ENCODE measurements around the gene CKAP5.
"Not testable (repeated sequence)": the region's sequence is repeated elsewhere in the genome, so short reads cannot be mapped to it uniquely, and the experiment has no call there.

Gene CKAP5

GRCh38 chr11:46827995-46828394 is 18.1 kb downstream of the CKAP5 start:
- TF ChIP-seq CTCF (IDR thresholded peaks at IDR 0.05; ENCODE audit: low read depth, low read length): no peak; the same call in none of the 2 replicates
- no peak for DNase-seq (ENCODE audit: extremely low read depth, low read depth)

GRCh38 chr11:46826310-46827044 is 19.6 kb downstream of the CKAP5 start:
- peak; percentile 37 for DNase-seq (ENCODE audit: extremely low read depth, low read depth)
- peak; percentile 6; the same call in 1 of the 2 replicates for TF ChIP-seq CTCF (IDR thresholded peaks at IDR 0.05; ENCODE audit: low read depth, low read length)

- DNase-seq (ENCODE audit: extremely low read depth, low read depth): no peak
- TF ChIP-seq CTCF (IDR thresholded peaks at IDR 0.05; ENCODE audit: low read depth, low read length): peak; percentile 15
Observed at GRCh38 chr11:46808799-46809431, 37.2 kb downstream of the CKAP5 start.

- no peak for TF ChIP-seq CTCF (IDR thresholded peaks at IDR 0.05; ENCODE audit: low read depth, low read length)
- DNase-seq (ENCODE audit: extremely low read depth, low read depth): no peak
Observed at GRCh38 chr11:46801694-46802470, 44.2 kb downstream of the CKAP5 start.

- DNase-seq (ENCODE audit: extremely low read depth, low read depth): no peak
- no peak for TF ChIP-seq CTCF (IDR thresholded peaks at IDR 0.05; ENCODE audit: low read depth, low read length)
Observed at GRCh38 chr11:46800177-46800576, 45.9 kb downstream of the CKAP5 start.

- not testable (repeated sequence) for DNase-seq (ENCODE audit: extremely low read depth, low read depth)
Observed at GRCh38 chr11:46799725-46800124, 46.4 kb downstream of the CKAP5 start.

- DNase-seq (ENCODE audit: extremely low read depth, low read depth): no peak
- TF ChIP-seq CTCF (IDR thresholded peaks at IDR 0.05; ENCODE audit: low read depth, low read length): no peak
Observed at GRCh38 chr11:46778416-46778815, 67.7 kb downstream of the CKAP5 start.

Data from AG09319 (cell line).